ENCODE results near the gene SLC16A1.

DNA sequence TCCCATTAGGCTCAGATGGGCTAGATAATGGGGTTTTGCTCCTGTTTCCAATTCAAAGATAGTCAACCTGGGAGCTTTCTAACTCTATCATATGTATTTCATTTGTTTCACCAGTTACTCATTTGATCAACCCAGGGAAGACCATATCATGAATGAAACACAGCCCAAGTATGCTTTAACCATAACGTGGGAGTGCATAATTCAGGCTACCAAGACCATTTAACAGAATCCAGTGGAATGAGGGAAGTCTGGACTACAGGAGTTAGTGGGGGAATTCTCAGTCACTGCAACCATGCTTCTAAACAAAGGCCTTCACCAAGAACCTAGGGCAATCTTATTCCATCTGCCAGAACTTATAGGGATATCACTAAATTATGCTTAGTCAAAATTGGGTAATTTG is 15.0 kb upstream of the SLC16A1 start:
- TF ChIP-seq, protein P1, sequence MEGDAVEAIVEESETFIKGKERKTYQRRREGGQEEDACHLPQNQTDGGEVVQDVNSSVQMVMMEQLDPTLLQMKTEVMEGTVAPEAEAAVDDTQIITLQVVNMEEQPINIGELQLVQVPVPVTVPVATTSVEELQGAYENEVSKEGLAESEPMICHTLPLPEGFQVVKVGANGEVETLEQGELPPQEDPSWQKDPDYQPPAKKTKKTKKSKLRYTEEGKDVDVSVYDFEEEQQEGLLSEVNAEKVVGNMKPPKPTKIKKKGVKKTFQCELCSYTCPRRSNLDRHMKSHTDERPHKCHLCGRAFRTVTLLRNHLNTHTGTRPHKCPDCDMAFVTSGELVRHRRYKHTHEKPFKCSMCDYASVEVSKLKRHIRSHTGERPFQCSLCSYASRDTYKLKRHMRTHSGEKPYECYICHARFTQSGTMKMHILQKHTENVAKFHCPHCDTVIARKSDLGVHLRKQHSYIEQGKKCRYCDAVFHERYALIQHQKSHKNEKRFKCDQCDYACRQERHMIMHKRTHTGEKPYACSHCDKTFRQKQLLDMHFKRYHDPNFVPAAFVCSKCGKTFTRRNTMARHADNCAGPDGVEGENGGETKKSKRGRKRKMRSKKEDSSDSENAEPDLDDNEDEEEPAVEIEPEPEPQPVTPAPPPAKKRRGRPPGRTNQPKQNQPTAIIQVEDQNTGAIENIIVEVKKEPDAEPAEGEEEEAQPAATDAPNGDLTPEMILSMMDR (conservative IDR thresholded peaks at IDR 0.05; ENCODE audit: low read length), result no peak
- TF ChIP-seq EZH2phosphoT487 (IDR thresholded peaks at IDR 0.05; ENCODE audit: borderline replicate concordance), result no peak
